Cortex of kidney (tissue), 1 donor: ENCODE results near the gene PALLD.

Experiments
- DNase-seq: peaks from one replicate; lab custom pipeline; 2025; lab: John Stamatoyannopoulos, UW

PALLD gene

GRCh38 chr4:168558599-168558998, 61.7 kb downstream of the PALLD start:
- DNase-seq, result no peak

- DNase-seq, result no peak
These were observed 63.6 kb downstream of the PALLD start for GRCh38 chr4:168560184-168561180.

GRCh38 chr4:168562041-168562571, 65.3 kb downstream of the PALLD start:
- no peak for DNase-seq

- DNase-seq, result no peak
These were observed 67.2 kb downstream of the PALLD start for GRCh38 chr4:168564023-168564422.

GRCh38 chr4:168565130-168565529, 68.3 kb downstream of the PALLD start:
- no peak for DNase-seq

- no peak for DNase-seq
These were observed 69.9 kb downstream of the PALLD start for GRCh38 chr4:168566726-168567125.

- DNase-seq, result no peak
These were observed 72.4 kb downstream of the PALLD start for GRCh38 chr4:168569066-168569930.

GRCh38 chr4:168569931-168570276, 73.1 kb downstream of the PALLD start:
- DNase-seq, result no peak

- no peak for DNase-seq
These were observed 73.6 kb downstream of the PALLD start for GRCh38 chr4:168570466-168570865.

- no peak for DNase-seq
These were observed 75.2 kb downstream of the PALLD start for GRCh38 chr4:168572002-168572401.

GRCh38 chr4:168573870-168574269, 77.0 kb downstream of the PALLD start:
- no peak for DNase-seq

GRCh38 chr4:168574581-168575295, 77.9 kb downstream of the PALLD start:
- DNase-seq, result no peak

GRCh38 chr4:168575473-168575872, 78.6 kb downstream of the PALLD start:
- DNase-seq, result no peak

GRCh38 chr4:168577624-168578023, 80.8 kb downstream of the PALLD start:
- DNase-seq, result no peak

- DNase-seq, result no peak
These were observed 83.4 kb downstream of the PALLD start for GRCh38 chr4:168580228-168580627.

GRCh38 chr4:168584321-168584771, 87.5 kb downstream of the PALLD start:
- no peak for DNase-seq

GRCh38 chr4:168585168-168586091, 88.6 kb downstream of the PALLD start:
- DNase-seq, result no peak

- no peak for DNase-seq
These were observed 90.1 kb downstream of the PALLD start for GRCh38 chr4:168586926-168587325.

- no peak for DNase-seq
These were observed 90.7 kb downstream of the PALLD start for GRCh38 chr4:168587411-168588125.

GRCh38 chr4:168588916-168589531, 92.2 kb downstream of the PALLD start:
- DNase-seq, result no peak
